GM23338 (cell line): ENCODE data around the gene NINL. TPM values are rescaled to one million over a fixed set of nuclear protein-coding genes. Genes with fewer than 3 reads are reported as not detected.
A peak's percentile ranks its signal among the peaks of the same experiment; 100 is the strongest.

Experiments used
- ATAC-seq: fragments of 200-7000 bp; cut with Tn5 transposase; 3 replicates; pipeline ENCODE4 v1.9.1; 2020
- DNase-seq: peaks from one replicate; pipeline ENCODE4 v3.0.0-alpha.2; 2015; ENCODE audit warnings: low spot score
- H2AFZ ChIP-seq: fragments of 200-600 bp; sonication (generic); 2 replicates; pipeline ENCODE4 v1.8.0; 2016; ENCODE audit warnings: antibody characterized with exemption, mild to moderate bottlenecking, moderate library complexity
- H3F3A ChIP-seq: fragments of 200-600 bp; sonication (generic); replicated peaks from 2 replicates; pipeline ENCODE4 v1.8.0; 2017; ENCODE audit warnings: antibody characterized with exemption, mixed run types, low read depth
- H3K27ac ChIP-seq: fragments of 200-600 bp; sonication (generic); 2 replicates; pipeline ENCODE4 v1.6.1; 2016; ENCODE audit warnings: low read depth
- H3K27me3 ChIP-seq: fragments of 200-600 bp; sonication (generic); 2 replicates; pipeline ENCODE4 v1.8.0; 2016; ENCODE audit warnings: mild to moderate bottlenecking, mixed run types, moderate library complexity; ENCODE audit not compliant: insufficient read depth
- H3K36me3 ChIP-seq: fragments of 200-600 bp; sonication (generic); 2 replicates; pipeline ENCODE4 v1.8.0; 2016; ENCODE audit warnings: mild to moderate bottlenecking; ENCODE audit not compliant: insufficient read depth
- H3K4me1 ChIP-seq: fragments of 200-600 bp; sonication (generic); 2 replicates; pipeline ENCODE4 v1.8.0; 2016; ENCODE audit warnings: mild to moderate bottlenecking, moderate library complexity; ENCODE audit not compliant: insufficient read depth
- H3K4me2 ChIP-seq: fragments of 200-600 bp; sonication (generic); 2 replicates; pipeline ENCODE4 v1.7.1; 2017; ENCODE audit warnings: mixed run types
- H3K4me3 ChIP-seq: fragments of 200-600 bp; sonication (generic); 2 replicates; pipeline ENCODE4 v1.6.1; 2016; ENCODE audit warnings: mixed run types
- H3K79me2 ChIP-seq: fragments of 200-600 bp; sonication (generic); replicated peaks from 2 replicates; pipeline ENCODE4 v1.8.0; 2017; ENCODE audit warnings: mild to moderate bottlenecking; ENCODE audit not compliant: insufficient read depth
- H3K9me2 ChIP-seq: fragments of 200-600 bp; sonication (generic); 2 replicates; pipeline ENCODE4 v1.8.0; 2017; ENCODE audit not compliant: insufficient read depth
- H4K20me1 ChIP-seq: fragments of 200-600 bp; sonication (generic); replicated peaks from 2 replicates; pipeline ENCODE4 v1.8.0; 2017; ENCODE audit warnings: mild to moderate bottlenecking; ENCODE audit not compliant: insufficient read depth
- H3K27ac Mint-ChIP-seq: 2 replicates; pipeline ENCODE4 v1.8.0; 2020; ENCODE audit warnings: inconsistent platforms, mild to moderate bottlenecking, moderate library complexity, mixed read lengths
- H3K27me3 Mint-ChIP-seq: 3 replicates; pipeline ENCODE4 v1.8.0; 2022; ENCODE audit warnings: low read depth, mild to moderate bottlenecking, moderate library complexity, mixed read lengths, inconsistent platforms; ENCODE audit not compliant: insufficient read depth, poor library complexity
- H3K36me3 Mint-ChIP-seq: 3 replicates; pipeline ENCODE4 v1.8.0; 2021; ENCODE audit warnings: low read depth, mild to moderate bottlenecking, inconsistent platforms, moderate library complexity, mixed read lengths
- H3K4me1 Mint-ChIP-seq: 3 replicates; pipeline ENCODE4 v1.8.0; 2020; ENCODE audit warnings: mild to moderate bottlenecking, inconsistent platforms, mixed read lengths
- H3K4me3 Mint-ChIP-seq: 3 replicates; pipeline ENCODE4 v1.8.0; 2021; ENCODE audit warnings: moderate library complexity, mild to moderate bottlenecking, inconsistent platforms, mixed read lengths
- H3K9me3 Mint-ChIP-seq: 3 replicates; pipeline ENCODE4 v1.8.0; 2020; ENCODE audit warnings: moderate library complexity, mild to moderate bottlenecking, inconsistent platforms, mixed read lengths
- CTCF ChIP-seq, 2 experiments: fragments of 200-600 bp in 1 of 2; sonication (generic) in 1 of 2; conservative IDR thresholded peaks; 2 replicates each; pipeline versions ENCODE4 v1.5.1 to v1.6.1; 2016 to 2017; ENCODE audit warnings: antibody characterized with exemption in 2 of 2, low read depth in 2 of 2, mild to moderate bottlenecking in 2 of 2, moderate library complexity in 1 of 2
- JUNB ChIP-seq: IDR thresholded peaks from one replicate; pipeline ENCODE4 v1.6.1; 2016; ENCODE audit warnings: antibody characterized with exemption; ENCODE audit not compliant: unreplicated experiment
- NANOG ChIP-seq: IDR thresholded peaks from 2 replicates; pipeline ENCODE4 v1.6.1; 2016; ENCODE audit warnings: antibody characterized with exemption, borderline replicate concordance
- POLR2AphosphoS5 ChIP-seq: IDR thresholded peaks from 2 replicates; pipeline ENCODE4 v1.6.1; 2016; ENCODE audit warnings: antibody characterized with exemption, low read depth
- REST ChIP-seq: IDR thresholded peaks from one replicate; pipeline ENCODE4 v1.6.1; 2018; ENCODE audit warnings: antibody characterized with exemption; ENCODE audit not compliant: unreplicated experiment
- STAT1 ChIP-seq: IDR thresholded peaks from one replicate; pipeline ENCODE4 v1.6.1; 2016; ENCODE audit warnings: antibody characterized with exemption; ENCODE audit not compliant: unreplicated experiment
- ZNF114 ChIP-seq: fragments of 250-450 bp; sonication (Bioruptor Pico); IDR thresholded peaks from 2 replicates; pipeline ENCODE4 v1.5.0; 2020; ENCODE audit warnings: mild to moderate bottlenecking, moderate library complexity
- polyA plus RNA-seq: library from polyadenylated mRNA; unstranded; fragments of >200 nt; fragmentation: Nextera tagmentation; extraction: Ambion mirVana; gene quantifications from 2 replicates; pipeline ENCODE4 v1.2.1, GENCODE V29; 2016
- total RNA-seq: library from RNA; depleted of rRNA; stranded (reverse); fragments of >200 nt; shearing (Covaris generic); gene quantifications from 2 replicates; pipeline ENCODE4 v1.2.3, GENCODE V29; 2014
- TF ChIP-seq, protein P1 (sequence below): IDR thresholded peaks from 2 replicates; pipeline ENCODE4 v1.6.1; 2016; ENCODE audit warnings: antibody characterized with exemption

Gene NINL
- total and polyA plus RNA-seq, 2 experiments from 2014 or later, result 18.0 to 31.2 TPM

DNA sequence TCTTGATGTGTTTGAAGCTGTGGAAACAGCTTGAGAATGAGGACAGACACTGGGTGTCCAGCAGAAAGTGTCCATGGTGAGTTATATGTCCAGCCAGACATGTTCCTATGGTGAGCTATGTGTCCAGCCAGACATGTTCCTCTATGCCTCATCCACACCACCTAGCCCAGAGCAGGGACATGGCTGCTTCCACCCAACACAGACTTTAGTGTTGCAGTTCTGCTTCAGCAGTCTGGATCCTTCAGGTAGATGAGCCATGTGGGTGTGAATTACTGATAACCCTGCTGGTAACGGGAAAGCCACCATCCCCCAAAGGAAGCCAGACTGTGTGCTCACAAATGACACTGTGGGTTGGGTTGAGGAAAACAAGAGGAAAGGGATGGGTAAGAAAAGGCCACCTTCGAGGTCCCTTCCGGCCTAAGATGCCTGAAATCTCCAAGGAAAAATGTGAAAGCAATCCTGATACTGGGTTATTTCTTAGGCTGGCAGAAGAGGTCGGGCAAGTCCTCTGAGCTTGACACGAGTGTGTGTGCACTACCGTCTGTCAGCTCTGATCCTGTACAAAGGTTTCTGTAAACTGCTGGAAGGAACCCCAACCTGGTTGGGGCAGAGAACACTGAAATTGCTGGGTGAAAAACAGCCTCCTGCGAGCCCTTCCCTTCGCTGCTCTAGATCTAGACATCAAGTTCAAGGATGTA is 77.8 kb downstream of the NINL start (continued):
- TF ChIP-seq CTCF (conservative IDR thresholded peaks at IDR 0.05; ENCODE audit: low read depth in 2 of 2), result no peak

DNA sequence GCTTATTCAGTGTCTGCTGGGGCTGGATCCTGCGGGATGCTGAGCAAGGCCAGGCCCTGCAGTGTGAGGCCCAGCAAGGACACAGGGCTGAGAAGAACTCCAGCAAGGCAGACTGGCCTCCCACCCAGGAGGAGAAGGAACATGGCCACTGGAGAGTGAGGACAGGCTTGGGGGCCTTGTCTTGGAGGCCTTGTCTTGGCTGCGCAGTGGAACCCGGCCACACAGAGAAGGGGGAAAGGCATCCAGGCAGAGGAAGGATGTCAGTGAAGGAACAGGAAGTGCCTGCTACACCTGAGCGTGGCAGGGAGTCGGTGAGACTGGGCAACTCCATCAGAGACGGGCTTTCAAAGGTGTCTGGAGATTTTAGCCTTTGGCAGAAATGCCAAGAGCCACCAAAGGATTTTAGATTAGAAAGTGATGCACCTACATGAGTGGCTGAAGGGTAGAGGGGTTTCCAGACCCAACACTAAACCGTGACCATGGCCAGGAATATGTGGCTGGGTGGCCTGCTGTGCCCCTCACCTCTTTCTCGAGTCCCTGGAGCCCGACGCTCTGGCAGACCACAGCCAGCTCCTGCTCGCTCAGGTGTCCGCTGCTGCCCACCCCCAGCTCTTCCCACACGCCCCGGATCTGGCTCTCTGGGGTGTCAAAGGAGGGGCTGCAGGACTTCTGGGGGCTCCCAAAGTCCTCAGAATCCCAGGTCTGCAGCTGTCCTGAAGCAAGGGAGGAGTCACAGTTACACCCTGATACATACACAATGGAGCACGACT is 80.8 kb downstream of the NINL start:
- no peaks in the 10 kb centered on the region for H3K9me2 ChIP-seq
- H3K4me3 Mint-ChIP-seq, result no peak overlapping the region; the same call in 2 of the 3 replicates
- no peaks in the 10 kb centered on the region for H3K4me1 ChIP-seq
- H3K79me2 ChIP-seq, result no peaks in the 10 kb centered on the region
- H3K4me1 Mint-ChIP-seq, result no peaks in the 10 kb centered on the region; the same call in 1 of the 3 replicates
- no peaks in the 10 kb centered on the region; the same call in 2 of the 3 replicates for H3K9me3 Mint-ChIP-seq
- ATAC-seq (no peak), DNase-seq (no peak)
- no peaks in the 10 kb centered on the region for H3K27me3 ChIP-seq
- no peak overlapping the region for H3K27ac ChIP-seq
- H3F3A ChIP-seq, result no peaks in the 10 kb centered on the region
- H3K27me3 Mint-ChIP-seq, result peaks cover 10% of the 10 kb centered on the region
- no peak overlapping the region for H2AFZ ChIP-seq
- peaks cover 8% of the 10 kb centered on the region for H3K36me3 ChIP-seq
- no peak overlapping the region for H3K4me2 ChIP-seq
- no peaks in the 10 kb centered on the region for H4K20me1 ChIP-seq
- no peak overlapping the region for H3K4me3 ChIP-seq
- peak overlapping the region; percentile 82 for H3K27ac Mint-ChIP-seq
- H3K36me3 Mint-ChIP-seq, result peaks cover 63% of the 10 kb centered on the region
- no peak for TF ChIP-seq CTCF (conservative IDR thresholded peaks at IDR 0.05; ENCODE audit: low read depth in 2 of 2)
- TF ChIP-seq, protein P1, sequence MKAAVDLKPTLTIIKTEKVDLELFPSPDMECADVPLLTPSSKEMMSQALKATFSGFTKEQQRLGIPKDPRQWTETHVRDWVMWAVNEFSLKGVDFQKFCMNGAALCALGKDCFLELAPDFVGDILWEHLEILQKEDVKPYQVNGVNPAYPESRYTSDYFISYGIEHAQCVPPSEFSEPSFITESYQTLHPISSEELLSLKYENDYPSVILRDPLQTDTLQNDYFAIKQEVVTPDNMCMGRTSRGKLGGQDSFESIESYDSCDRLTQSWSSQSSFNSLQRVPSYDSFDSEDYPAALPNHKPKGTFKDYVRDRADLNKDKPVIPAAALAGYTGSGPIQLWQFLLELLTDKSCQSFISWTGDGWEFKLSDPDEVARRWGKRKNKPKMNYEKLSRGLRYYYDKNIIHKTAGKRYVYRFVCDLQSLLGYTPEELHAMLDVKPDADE, result no peak
- no peak for TF ChIP-seq NANOG
- no peak for TF ChIP-seq REST
- no peak for TF ChIP-seq POLR2AphosphoS5
- no peak for TF ChIP-seq JUNB
- TF ChIP-seq ZNF114, result no peak
- TF ChIP-seq STAT1, result no peak
